Posterior vena cava (tissue), 2 donors: Measurements from ENCODE around the gene AKAP17A. TPM values are rescaled to one million over a fixed set of nuclear protein-coding genes. Genes with fewer than 3 reads are reported as not detected.
"Not testable (repeated sequence)": the region's sequence is repeated elsewhere in the genome, so short reads cannot be mapped to it uniquely, and the experiment has no call there.

ENCODE experiments used
- DNase-seq: peaks from one replicate; pipeline ENCODE4 v3.0.0-alpha.2; 2020; ENCODE audit warnings: low spot score
- intact Hi-C, 2 donors: fragments of 100-400 bp; cut with DNase I; formaldehyde crosslinking; loops; one replicate each; pipeline versions ENCODE4 v1.14.1 to v1.14.2; 2022 to 2023
- total RNA-seq, 2 donors: library from RNA; stranded (reverse); fragmentation: NEBNext Ultra II Directional; extraction: Animal tissue kit (Norgen Biotek cat#: 25700); gene quantifications; one replicate each; pipeline ENCODE4 v1.2.1, GENCODE V29; 2021
- donor health status: DM: yes; HTN: yes; CAD: no.
- donor health status: DM: yes; HTN: yes; CAD: no.

AKAP17A gene
- total RNA-seq, 2 donors from 2014 or later, result 20.8 to 23.0 TPM

DNA sequence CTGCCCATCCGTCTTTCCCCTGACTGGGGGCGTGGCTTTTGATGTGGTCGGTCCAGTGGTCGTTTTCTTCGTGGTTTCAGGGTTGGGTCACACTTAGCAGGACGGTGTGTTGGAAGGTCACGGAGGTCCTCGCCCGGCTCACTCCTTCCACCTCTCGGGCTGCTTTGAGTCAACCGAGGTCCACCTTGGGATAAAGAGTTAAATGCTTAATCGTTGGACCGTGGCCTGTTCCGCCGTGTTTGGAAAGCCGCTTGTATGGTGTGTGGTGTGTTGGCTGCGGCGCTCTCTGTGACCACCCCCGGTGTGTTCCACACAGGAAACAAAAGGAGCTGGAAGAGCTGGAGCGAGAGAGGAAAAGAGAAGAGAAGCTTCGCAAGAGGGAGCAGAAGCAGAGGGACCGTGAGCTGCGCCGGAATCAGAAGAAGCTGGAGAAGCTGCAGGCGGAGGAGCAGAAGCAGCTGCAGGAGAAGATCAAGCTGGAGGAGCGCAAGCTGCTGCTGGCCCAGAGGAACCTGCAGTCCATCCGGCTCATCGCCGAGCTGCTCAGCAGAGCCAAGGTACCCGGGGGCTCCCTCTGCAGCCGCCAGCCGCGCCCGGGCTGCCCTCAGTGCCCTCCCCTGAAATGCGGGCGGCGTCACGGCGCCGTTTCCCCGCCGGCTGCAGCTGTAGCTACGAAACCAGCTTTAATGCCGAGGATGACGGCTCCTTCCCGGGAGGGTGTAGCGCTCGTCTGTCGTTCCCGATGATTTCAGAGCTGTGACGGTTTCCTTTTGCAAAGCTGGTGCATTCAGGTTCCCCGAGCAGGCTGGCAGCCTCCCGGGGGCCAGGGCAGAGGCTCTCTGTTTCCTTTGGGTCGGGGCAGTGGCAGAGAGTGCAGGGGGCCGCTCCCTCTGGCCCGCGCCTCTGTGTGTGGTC is 7.7 kb downstream of the AKAP17A start:
- intact Hi-C loops, result loop anchor here in 1 of 2 donors (10.0 kb wide), 1 partner anchor 144 kb away; the partner anchor contains the start of gene ASMTL
- peak; percentile 76 for DNase-seq

DNA sequence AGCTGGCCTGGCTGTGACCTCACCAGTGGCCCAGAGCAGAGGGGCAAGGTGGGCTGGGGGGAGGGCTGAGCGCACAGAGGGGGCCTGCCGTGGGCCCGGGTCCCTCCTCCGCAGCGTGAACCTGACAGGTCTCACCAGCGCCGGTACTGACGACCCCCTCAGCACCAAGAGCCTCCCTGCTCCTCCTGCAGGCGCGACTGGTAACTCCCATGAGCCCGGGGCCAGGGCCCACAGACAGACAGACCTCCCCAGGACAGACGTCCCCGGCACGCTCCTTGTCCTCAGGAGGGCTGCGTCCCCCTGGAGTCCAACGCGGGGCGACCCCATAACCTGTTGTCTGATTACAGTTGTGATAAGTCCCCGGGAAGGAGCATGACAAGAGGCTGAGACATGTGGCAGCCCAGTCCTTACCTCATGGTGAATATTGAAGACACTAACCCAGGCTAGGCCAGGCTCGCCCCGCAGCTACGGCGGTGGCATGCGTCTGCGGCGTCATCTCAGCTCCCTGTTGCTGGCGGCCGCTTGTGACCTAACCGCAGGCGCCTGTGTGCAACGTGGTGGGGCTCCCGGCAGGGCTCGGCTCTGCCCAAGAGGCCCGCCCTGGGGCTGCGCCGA is 8.5 kb downstream of the AKAP17A start:
- peak; percentile 57 for DNase-seq
- intact Hi-C loops, result loop anchor here in 1 of 2 donors (10.0 kb wide), 1 partner anchor 145 kb away; the partner anchor contains the start of gene ASMTL

DNA sequence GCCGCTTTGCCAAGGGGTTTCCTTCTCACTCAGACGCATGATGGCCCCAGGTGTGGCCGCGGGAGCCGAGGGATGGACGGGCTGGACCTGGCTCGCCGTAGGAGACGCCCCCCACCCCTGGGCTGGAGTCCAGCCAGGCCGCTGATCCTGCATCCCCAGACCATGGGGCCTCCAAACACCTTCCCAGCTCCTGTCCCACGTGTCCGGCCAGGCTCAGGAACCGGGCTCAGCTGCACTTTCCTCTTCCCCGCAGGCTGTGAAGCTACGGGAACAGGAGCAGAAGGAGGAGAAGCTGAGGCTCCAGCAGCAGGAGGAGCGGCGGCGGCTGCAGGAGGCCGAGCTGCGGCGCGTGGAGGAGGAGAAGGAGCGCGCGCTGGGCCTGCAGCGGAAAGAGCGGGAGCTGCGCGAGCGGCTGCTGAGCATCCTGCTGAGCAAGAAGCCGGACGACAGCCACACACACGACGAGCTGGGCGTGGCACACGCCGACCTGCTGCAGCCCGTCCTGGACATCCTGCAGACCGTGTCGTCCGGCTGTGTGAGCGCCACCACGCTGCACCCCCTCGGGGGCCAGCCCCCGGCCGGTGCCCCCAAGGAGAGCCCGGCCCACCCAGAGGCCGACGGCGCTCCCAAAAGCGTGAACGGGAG is 9.1 kb downstream of the AKAP17A start:
- intact Hi-C loops, result no loop called here
- peak; percentile 81 for DNase-seq

DNA sequence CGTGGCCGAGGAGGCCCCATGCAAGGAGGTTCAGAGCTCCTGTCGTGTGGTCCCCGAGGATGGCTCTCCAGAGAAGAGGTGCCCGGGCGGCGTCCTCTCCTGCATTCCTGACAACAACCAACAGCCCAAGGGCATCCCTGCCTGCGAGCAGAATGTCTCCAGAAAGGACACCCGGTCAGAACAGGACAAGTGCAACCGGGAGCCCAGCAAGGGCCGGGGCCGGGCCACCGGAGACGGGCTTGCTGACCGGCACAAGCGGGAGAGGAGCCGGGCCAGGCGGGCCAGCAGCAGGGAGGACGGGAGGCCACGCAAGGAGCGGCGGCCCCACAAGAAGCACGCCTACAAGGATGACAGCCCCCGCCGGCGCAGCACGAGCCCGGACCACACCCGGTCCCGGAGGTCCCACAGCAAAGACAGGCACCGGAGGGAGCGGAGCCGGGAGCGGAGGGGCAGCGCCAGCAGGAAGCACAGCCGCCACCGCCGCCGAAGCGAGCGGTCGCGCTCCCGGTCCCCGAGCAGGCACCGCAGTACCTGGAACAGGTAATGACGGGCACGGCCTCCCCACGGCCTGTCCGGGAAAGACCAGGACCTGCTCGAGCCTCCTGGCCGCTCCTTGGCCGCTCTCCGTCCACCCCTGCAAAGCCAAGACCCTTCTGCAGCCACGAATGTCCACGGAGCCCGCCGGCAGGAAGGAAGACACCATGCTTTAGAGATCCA is 9.8 kb downstream of the AKAP17A start:
- DNase-seq, result peak; percentile 73

DNA sequence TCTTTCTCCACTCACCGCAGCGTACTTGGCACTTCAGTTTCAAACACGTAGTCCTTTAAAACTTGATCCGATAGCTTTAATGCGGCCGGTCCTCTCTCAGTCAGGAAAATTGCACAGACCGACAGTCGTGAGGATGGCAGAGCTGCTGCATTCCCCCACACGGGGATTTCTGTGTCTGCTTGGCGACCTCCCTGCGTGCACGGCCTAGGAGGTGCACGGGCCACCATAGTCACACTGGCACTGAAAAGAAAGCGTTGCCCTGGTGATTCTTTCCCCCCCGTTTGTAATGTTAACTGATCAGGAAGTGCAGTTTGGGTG is 10.3 kb downstream of the AKAP17A start:
- no peak for DNase-seq
- intact Hi-C loops, result no loop called here

More for the DNA sequence above, 9.8 kb downstream of the AKAP17A start:
- intact Hi-C loops, result no loop called here

DNA sequence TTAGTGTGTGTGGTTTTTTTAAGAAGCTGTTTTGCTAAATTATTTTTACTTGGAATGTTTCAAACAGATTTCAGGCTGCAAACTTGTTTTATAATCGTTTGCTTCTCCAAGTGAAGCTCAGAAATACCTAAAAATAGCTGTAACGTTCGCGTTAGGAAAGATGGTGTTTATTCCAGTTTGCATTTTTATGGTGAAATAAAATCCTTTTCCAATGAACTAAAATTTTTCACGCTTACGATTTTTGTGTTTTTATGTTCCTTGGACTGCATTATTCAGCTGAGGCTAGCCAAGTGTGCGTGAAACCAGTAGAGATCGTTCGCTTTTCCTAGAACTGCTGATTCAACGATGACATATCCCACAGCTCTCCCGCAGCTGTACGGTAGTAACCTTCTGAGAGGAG is 10.9 kb downstream of the AKAP17A start:
- intact Hi-C loops, result no loop called here
- DNase-seq, result no peak

DNA sequence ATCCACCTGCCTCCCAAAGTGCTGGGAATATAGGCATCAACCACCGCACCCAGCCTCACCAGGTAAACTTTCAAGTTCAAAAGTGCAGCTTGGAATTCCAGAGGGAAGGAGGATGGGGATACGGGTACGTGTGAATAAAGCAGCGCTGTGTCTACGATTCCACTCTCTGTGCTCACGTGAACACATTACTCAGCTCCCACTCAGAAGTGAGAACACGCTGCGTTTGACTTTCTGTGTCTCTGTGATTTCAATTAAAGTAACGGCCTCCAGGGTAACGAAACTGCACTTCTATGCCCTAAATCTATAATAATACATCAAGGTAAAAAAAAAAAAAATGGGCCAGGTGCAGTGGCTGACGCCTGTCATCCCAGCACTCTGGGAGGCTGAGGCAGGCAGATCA is 15.1 kb downstream of the AKAP17A start:
- DNase-seq, result peak; percentile 32
- intact Hi-C loops, result no loop called here

DNA sequence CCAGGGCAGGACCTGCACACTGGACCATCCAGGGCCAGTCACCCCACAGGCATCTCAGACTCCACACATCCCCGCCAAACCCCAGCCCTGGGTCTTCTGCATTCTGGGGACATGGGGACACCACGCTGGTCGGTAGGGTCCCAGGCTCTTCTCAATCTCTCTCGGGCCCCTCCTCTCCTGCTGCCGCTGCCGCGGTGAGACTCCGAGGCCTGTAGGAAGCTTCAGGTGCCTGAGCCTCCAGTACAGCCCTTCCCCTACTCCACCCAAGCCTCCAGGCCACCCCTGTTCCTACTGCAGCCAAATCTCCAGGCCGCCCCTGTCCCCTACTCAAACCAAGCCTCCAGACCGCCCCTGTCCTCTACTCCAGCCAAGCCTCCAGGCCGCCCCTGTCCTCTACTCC is 17.9 kb downstream of the AKAP17A start:
- DNase-seq, result no peak
- intact Hi-C loops, result loop anchor here in 1 of 2 donors (1.0 kb wide), 1 partner anchor 39 kb away; no protein-coding TSS in a partner anchor

DNA sequence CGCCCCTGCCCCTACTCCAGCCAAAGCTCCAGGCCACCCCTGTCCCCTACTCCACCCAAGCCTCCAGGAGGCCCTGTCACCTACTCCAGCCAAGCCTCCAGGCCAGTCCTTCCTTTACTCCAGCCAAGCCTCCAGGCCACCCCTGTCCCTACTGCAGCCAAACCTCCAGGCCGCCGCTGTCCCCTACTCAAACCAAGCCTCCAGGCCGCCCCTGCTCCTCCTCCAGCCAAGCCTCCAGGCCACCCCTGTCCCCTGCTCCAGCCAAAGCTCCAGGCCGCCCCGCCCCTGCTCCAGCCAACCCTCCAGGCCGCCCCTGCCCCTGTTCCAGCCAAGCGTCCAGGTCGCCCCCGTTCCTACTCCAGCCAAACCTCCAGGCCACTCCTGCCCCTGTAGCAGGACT is 18.4 kb downstream of the AKAP17A start:
- intact Hi-C loops, result loop anchor here in 1 of 2 donors (1.0 kb wide), 1 partner anchor 39 kb away; no protein-coding TSS in a partner anchor

DNA sequence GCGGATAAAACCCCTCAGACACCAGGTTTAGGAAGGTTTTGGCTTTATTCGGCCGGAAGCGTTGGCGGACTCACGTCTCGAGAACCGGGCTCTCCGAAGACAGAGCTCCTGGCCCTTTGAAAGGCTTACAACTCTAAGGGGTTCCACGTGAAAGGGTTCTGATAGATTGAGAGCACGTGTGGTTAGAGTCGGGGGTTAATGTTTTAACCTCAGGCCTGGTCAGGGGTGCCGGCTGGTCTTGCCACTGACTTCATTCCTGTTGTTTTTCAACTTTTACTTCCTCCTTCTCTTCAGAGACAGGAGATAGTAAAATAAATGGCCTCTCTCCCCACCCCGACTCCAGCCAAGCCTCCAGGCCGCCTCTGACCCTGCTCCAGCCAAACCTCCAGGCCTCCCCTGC is 18.8 kb downstream of the AKAP17A start:
- DNase-seq, result no peak
- intact Hi-C loops, result no loop called here

More for the DNA sequence above, 18.4 kb downstream of the AKAP17A start:
- DNase-seq, result no peak

DNA sequence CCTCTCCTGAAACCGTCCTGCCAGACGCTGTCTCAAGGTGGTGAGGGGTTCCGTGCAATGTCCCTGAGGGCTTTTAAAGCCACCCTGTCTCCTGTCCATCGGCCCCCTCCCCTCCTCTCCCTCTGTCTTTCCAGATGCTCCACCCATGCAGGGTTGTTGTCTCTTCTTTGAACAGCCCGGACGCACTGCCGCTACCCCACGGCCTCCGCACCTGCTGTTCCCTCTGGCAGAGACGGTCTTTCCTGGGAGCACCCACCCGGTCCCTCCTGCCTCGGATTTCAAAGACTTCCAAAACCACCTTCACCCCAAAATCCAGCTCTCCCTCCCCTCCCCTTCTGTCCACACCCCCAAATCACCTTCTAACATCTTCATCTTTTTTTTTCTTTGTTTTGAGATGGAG is 19.3 kb downstream of the AKAP17A start:
- DNase-seq, result no peak

DNA sequence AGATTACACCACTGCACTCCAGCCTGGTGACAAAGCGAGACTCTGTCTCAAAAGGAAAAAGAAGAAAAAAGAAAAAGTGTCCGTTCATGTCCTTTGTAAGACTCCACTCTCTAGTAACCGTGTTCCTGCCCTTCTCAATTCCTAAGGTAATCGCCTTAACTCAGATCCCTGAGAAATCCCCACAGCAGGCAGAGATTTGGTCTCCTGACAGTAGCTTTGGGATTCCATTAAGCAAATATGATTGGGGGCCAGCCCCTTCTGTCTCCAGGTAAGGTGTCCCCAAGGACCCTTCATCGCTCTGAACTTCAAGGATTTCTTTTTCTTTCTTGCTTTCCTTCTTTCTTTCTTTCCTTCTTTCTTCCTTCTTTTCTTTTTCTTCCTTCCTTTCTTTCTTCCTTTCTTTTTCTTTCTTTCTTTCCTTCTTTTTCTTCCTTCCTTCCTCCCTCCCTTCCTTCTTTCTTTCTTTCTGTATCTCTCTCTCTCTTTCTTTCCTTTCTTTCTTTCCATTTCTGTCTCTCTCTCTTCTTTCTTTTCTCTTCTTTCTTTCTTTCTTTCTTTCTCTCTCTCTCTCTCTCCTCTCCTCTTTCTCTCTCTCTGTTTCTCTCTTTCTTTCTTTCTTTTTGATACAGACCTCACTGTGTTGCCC is 21.4 kb downstream of the AKAP17A start:
- intact Hi-C loops, result no loop called here
- DNase-seq, result no peak

More for the DNA sequence above, 19.3 kb downstream of the AKAP17A start:
- intact Hi-C loops, result no loop called here

DNA sequence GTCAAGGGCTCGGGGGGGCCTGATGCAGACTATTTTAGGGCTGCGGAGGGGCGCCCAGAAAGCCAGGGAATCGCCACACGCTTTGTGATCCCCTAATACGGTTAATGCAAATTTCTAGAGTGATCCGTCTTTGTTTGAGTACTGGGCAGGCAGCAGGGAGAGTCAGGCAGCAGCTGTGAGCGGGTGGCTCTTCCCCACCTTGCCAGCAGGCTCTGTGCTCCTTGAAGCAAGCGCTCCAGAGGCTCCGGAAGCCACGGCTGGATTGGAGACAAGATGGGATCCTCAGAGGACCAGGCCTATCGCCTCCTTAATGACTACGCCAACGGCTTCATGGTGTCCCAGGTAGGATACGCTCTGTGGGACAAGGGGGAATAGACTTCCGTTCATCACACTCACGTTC is 23.5 kb downstream of the AKAP17A start, which contains the start of gene ASMT:
ASMT (plus strand) TSS at position 133 of the 400 bp plus-strand sequence; CDS start at position 274, 141 bp downstream.
- intact Hi-C loops, result no loop called here
- DNase-seq, result no peak

DNA sequence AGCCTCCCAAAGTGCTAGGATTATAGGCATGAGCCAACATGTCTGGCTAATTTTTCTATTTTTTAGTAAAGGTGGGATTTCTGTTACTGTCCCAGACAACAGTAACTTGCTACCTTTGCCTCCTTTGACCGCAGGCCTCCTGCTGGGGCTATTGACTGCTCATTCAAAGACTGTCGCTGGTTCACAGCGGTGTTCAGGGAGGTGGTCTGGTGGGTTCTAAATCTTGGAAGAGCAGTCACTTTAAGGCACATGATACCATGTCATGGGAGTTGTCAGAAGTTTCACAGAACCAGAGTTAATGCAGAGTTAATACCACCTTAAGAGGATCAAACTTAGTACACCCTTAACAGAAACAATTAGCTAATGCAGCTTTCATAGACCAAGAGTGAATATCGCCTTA is 27.3 kb downstream of the AKAP17A start:
- DNase-seq, result no peak
- intact Hi-C loops, result no loop called here

DNA sequence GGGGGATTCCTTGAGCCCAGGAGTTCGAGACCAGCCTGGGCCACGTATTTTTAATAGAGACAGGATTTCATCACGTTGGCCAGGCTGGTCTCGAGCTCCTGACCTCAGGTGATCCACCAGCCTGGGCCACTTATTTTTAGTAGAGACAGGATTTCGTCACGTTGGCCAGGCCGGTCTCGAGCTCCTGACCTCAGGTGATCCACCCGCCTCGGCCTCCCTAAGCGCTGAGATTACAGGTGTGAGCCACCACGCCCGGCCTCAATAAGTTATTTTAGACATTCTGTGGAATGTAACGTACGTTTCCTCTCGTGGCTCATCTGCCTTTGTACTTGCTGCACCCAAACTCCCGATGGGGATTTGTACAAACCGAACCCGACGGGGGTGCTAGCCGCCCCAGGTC is 32.3 kb downstream of the AKAP17A start:
- intact Hi-C loops, result no loop called here
- DNase-seq, result no peak

DNA sequence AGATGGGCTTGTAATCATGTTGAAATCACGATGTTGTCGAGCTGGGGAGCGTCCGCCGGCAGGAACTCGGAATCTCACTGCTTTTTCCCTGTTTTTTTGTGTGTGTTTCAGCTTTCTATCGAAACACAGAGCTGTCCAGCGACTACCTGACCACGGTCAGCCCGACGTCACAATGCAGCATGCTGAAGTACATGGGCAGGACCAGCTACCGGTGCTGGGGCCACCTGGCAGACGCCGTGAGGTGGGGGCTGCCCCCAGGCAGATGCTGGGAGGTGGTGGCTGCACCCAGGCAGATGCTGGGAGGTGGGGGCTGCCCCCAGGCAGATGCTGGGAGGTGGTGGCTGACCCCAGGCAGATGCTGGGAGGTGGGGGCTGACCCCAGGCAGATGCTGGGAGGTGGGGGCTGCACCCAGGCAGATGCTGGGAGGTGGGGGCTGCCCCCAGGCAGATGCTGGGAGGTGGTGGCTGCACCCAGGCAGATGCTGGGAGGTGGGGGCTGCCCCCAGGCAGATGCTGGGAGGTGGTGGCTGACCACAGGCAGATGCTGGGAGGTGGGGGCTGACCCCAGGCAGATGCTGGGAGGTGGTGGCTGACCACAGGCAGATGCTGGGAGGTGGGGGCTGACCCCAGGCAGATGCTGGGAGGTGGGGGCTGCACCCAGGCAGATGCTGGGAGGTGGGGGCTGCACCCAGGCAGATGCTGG is 32.9 kb downstream of the AKAP17A start:
- intact Hi-C loops, DNase-seq: not testable (repeated sequence)

DNA sequence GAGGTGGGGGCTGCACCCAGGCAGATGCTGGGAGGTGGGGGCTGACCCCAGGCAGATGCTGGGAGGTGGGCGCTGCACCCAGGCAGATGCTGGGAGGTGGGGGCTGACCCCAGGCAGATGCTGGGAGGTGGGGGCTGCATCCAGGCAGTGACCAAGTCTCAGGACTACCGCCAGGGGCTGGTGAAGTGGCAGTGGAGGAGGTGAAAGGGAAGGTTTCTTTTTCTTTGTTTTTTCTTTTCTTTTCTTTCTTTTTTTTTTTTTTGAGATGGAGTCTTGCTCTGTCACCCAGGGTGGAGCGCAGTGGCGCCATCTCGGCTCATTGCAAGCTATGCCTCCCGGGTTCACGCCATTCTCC is 33.4 kb downstream of the AKAP17A start:
- DNase-seq, intact Hi-C loops: not testable (repeated sequence)

DNA sequence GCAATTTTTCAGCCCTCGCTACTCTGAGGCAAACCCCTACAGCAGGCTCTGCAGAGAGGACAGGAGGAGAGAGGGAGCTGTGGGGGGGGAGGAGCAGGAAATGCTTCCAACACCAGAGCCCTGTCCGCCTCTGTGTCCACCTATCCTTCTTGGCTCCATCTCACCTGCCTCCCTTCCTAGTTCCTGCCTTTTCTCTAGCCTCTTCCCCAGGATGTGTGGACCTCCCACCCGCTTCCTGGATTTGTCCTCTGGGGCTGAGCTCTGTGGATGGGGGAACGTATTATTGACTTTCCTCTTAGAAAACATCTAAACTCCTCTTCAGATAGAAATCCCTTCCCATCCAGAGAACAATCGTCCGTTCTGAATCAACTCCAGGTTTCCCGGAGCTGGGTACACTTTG is 37.8 kb downstream of the AKAP17A start:
- no peak for DNase-seq
- intact Hi-C loops, result no loop called here
